ENCODE data around the gene CLASP1. TPM values are rescaled to one million over a fixed set of nuclear protein-coding genes. Genes with fewer than 3 reads are reported as not detected.

Gene CLASP1
- total RNA-seq, 1 experiment from 2014 or later = 46.1 TPM

- intact Hi-C loops (cut with micrococcal nuclease; ENCODE audit: unreplicated experiment) = no loop called here
- H3K4me1 ChIP-seq = peaks cover 23% of the 10 kb centered on the region
- Mint-ChIP-seq H3K4me3 (ENCODE audit: unreplicated experiment) (no peak overlapping the region), H3K4me1 (ENCODE audit: low read depth, unreplicated experiment) (peaks cover 14% of the 10 kb centered on the region), H3K27ac (ENCODE audit: unreplicated experiment) (no peak overlapping the region), H3K9me3 (ENCODE audit: unreplicated experiment) (no peaks in the 10 kb centered on the region), H3K27me3 (ENCODE audit: insufficient read depth, unreplicated experiment) (no peaks in the 10 kb centered on the region), H3K36me3 (ENCODE audit: insufficient read depth, unreplicated experiment) (peaks cover 7% of the 10 kb centered on the region)
- H3K9me3 ChIP-seq = no peaks in the 10 kb centered on the region
- DNase-seq = no peak
- CTCF ChIA-PET = no interaction called here
- H3K27me3 ChIP-seq (replicated peaks; ENCODE audit: control insufficient read depth, insufficient read depth, low read length) = no peaks in the 10 kb centered on the region
- TF ChIP-seq, protein P1, sequence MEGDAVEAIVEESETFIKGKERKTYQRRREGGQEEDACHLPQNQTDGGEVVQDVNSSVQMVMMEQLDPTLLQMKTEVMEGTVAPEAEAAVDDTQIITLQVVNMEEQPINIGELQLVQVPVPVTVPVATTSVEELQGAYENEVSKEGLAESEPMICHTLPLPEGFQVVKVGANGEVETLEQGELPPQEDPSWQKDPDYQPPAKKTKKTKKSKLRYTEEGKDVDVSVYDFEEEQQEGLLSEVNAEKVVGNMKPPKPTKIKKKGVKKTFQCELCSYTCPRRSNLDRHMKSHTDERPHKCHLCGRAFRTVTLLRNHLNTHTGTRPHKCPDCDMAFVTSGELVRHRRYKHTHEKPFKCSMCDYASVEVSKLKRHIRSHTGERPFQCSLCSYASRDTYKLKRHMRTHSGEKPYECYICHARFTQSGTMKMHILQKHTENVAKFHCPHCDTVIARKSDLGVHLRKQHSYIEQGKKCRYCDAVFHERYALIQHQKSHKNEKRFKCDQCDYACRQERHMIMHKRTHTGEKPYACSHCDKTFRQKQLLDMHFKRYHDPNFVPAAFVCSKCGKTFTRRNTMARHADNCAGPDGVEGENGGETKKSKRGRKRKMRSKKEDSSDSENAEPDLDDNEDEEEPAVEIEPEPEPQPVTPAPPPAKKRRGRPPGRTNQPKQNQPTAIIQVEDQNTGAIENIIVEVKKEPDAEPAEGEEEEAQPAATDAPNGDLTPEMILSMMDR (IDR thresholded peaks at IDR 0.05; ENCODE audit: insufficient read depth in 1 of 2, low read depth in 1 of 2, low read length in 1 of 2, severe bottlenecking in 1 of 2, unreplicated experiment in 1 of 2) = no peak
- no TSS peak for BruUV-seq (replicated peaks)
- H3K36me3 ChIP-seq (ENCODE audit: control insufficient read depth, insufficient read depth, low read length) = no peaks in the 10 kb centered on the region
- H3K4me3 ChIP-seq (ENCODE audit: low read depth, low read length) = no peak overlapping the region
- POLR2A ChIA-PET = no interaction called here
These were observed 318.3 kb downstream of the CLASP1 start for GRCh38 chr2:121330921-121331320.

DNA sequence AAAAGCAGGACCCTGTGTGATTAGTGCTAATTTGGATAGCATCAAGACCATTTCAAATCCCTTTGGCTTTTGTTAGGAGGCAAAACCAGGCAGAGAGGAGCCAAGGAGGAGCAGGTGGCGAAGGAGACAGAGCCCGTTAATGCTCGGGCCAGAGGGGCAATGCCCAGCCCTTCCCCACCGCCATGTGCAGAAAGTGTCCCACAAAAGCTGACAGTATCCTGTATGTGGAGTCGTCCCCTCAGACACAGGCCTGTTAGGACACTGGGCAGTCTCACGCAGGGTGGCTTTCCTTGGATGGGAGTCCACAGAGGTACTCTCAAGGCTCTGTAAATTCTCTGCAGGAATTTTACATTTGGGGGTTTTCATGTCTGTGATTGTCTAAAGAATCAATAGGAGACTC is 319.5 kb downstream of the CLASP1 start:
- CTCF ChIA-PET = no interaction called here

DNA sequence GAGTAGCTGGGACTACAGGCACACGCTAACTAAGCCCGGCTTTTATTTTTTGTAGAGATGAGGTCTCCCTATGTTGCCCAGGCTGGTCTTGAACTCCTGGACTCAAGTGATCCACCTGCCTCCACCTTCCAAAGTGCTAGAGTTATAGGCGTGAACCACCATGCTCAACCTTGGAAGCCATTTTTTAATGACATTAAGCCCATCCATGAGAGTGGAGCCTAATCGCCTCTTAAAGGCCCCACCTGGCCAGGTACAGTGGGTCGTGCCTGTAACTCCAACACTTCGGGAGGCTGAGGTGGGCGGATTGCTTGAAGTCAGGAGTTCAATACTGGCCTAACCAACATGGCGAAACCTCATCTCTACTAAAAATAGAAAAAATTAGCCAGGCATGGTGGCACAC is 322.6 kb downstream of the CLASP1 start:
- Histone ChIP-seq H3K4me3 (ENCODE audit: low read depth, low read length) (no peak overlapping the region), H3K36me3 (ENCODE audit: control insufficient read depth, insufficient read depth, low read length) (no peaks in the 10 kb centered on the region), H3K4me1 (no peaks in the 10 kb centered on the region), H3K27me3 (replicated peaks; ENCODE audit: control insufficient read depth, insufficient read depth, low read length) (no peaks in the 10 kb centered on the region), H3K9me3 (no peaks in the 10 kb centered on the region)
- BruUV-seq (replicated peaks) = no TSS peak
- TF ChIP-seq, protein P1 (IDR thresholded peaks at IDR 0.05; ENCODE audit: insufficient read depth in 1 of 2, low read depth in 1 of 2, low read length in 1 of 2, severe bottlenecking in 1 of 2, unreplicated experiment in 1 of 2) = no peak
- no peak overlapping the region for H3K4me3 Mint-ChIP-seq (ENCODE audit: unreplicated experiment)
- intact Hi-C loops (cut with micrococcal nuclease; ENCODE audit: unreplicated experiment) = no loop called here
- ChIA-PET CTCF (no interaction called here), POLR2A (no interaction called here)
- H3K27ac Mint-ChIP-seq (ENCODE audit: unreplicated experiment) = no peak overlapping the region
- DNase-seq = no peak
- no peaks in the 10 kb centered on the region for H3K27me3 Mint-ChIP-seq (ENCODE audit: insufficient read depth, unreplicated experiment)
- no peaks in the 10 kb centered on the region for H3K4me1 Mint-ChIP-seq (ENCODE audit: low read depth, unreplicated experiment)
- no peaks in the 10 kb centered on the region for H3K9me3 Mint-ChIP-seq (ENCODE audit: unreplicated experiment)
- H3K36me3 Mint-ChIP-seq (ENCODE audit: insufficient read depth, unreplicated experiment) = no peaks in the 10 kb centered on the region

More for the DNA sequence above, 319.5 kb downstream of the CLASP1 start:
- Histone ChIP-seq H3K4me1 (peaks cover 11% of the 10 kb centered on the region), H3K36me3 (ENCODE audit: control insufficient read depth, insufficient read depth, low read length) (no peaks in the 10 kb centered on the region), H3K9me3 (no peaks in the 10 kb centered on the region), H3K4me3 (ENCODE audit: low read depth, low read length) (no peak overlapping the region), H3K27me3 (replicated peaks; ENCODE audit: control insufficient read depth, insufficient read depth, low read length) (no peaks in the 10 kb centered on the region)
- no peak overlapping the region for H3K27ac Mint-ChIP-seq (ENCODE audit: unreplicated experiment)
- TF ChIP-seq, protein P1 (IDR thresholded peaks at IDR 0.05; ENCODE audit: insufficient read depth in 1 of 2, low read depth in 1 of 2, low read length in 1 of 2, severe bottlenecking in 1 of 2, unreplicated experiment in 1 of 2) = no peak
- H3K4me3 Mint-ChIP-seq (ENCODE audit: unreplicated experiment) = no peak overlapping the region
- no peak for DNase-seq
- H3K36me3 Mint-ChIP-seq (ENCODE audit: insufficient read depth, unreplicated experiment) = peaks cover 6% of the 10 kb centered on the region
- H3K27me3 Mint-ChIP-seq (ENCODE audit: insufficient read depth, unreplicated experiment) = no peaks in the 10 kb centered on the region
- H3K4me1 Mint-ChIP-seq (ENCODE audit: low read depth, unreplicated experiment) = peaks cover 6% of the 10 kb centered on the region
- intact Hi-C loops (cut with micrococcal nuclease; ENCODE audit: unreplicated experiment) = no loop called here
- POLR2A ChIA-PET = no interaction called here
- BruUV-seq (replicated peaks) = no TSS peak
- no peaks in the 10 kb centered on the region for H3K9me3 Mint-ChIP-seq (ENCODE audit: unreplicated experiment)
